ENCODE measurements around the gene HAUS1.
"Not testable (repeated sequence)": the region's sequence is repeated elsewhere in the genome, so short reads cannot be mapped to it uniquely, and the experiment has no call there.

Gene HAUS1

GRCh38 chr18:46155641-46156051, 51.5 kb downstream of the HAUS1 start:
- no peaks in the 10 kb centered on the region for H3K36me3 ChIP-seq (replicated peaks)
- peak; percentile 79 for DNase-seq
- no peaks in the 10 kb centered on the region for H3K27me3 ChIP-seq (replicated peaks)
- TF ChIP-seq, protein P1, sequence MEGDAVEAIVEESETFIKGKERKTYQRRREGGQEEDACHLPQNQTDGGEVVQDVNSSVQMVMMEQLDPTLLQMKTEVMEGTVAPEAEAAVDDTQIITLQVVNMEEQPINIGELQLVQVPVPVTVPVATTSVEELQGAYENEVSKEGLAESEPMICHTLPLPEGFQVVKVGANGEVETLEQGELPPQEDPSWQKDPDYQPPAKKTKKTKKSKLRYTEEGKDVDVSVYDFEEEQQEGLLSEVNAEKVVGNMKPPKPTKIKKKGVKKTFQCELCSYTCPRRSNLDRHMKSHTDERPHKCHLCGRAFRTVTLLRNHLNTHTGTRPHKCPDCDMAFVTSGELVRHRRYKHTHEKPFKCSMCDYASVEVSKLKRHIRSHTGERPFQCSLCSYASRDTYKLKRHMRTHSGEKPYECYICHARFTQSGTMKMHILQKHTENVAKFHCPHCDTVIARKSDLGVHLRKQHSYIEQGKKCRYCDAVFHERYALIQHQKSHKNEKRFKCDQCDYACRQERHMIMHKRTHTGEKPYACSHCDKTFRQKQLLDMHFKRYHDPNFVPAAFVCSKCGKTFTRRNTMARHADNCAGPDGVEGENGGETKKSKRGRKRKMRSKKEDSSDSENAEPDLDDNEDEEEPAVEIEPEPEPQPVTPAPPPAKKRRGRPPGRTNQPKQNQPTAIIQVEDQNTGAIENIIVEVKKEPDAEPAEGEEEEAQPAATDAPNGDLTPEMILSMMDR (IDR thresholded peaks at IDR 0.05; ENCODE audit: low read depth, low read length, missing control alignments) = no peak
- peak overlapping the region; percentile 28 for H3K27ac ChIP-seq
- in situ Hi-C loops (cut with HindIII; ENCODE audit: low pct_ligation_motif_present, low sequenced_read_pairs) = loop anchor here (25.0 kb wide), 1 partner anchor 507 kb away; the partner anchor contains the start of gene LOXHD1
- H3K4me3 ChIP-seq (ENCODE audit: low read depth, low read length) = no peak overlapping the region

- H3K4me3 ChIP-seq (ENCODE audit: low read depth, low read length) = no peak overlapping the region
These were observed 52.0 kb downstream of the HAUS1 start for GRCh38 chr18:46156124-46156745.

GRCh38 chr18:46156843-46157242, 52.7 kb downstream of the HAUS1 start:
- in situ Hi-C loops (cut with HindIII; ENCODE audit: low pct_ligation_motif_present, low sequenced_read_pairs) = loop anchor here (25.0 kb wide), 1 partner anchor 505 kb away; the partner anchor contains the start of gene LOXHD1
- TF ChIP-seq, protein P1 (IDR thresholded peaks at IDR 0.05; ENCODE audit: low read depth, low read length, missing control alignments) = no peak
- Histone ChIP-seq H3K36me3 (replicated peaks) (no peaks in the 10 kb centered on the region), H3K27me3 (replicated peaks) (no peaks in the 10 kb centered on the region), H3K4me3 (ENCODE audit: low read depth, low read length) (no peak overlapping the region), H3K27ac (no peak overlapping the region)
- DNase-seq = no peak

More at GRCh38 chr18:46156124-46156745, 52.0 kb downstream of the HAUS1 start:
- DNase-seq = no peak
- Histone ChIP-seq H3K27me3 (replicated peaks) (no peaks in the 10 kb centered on the region), H3K36me3 (replicated peaks) (no peaks in the 10 kb centered on the region), H3K27ac (peak overlapping the region; percentile 28)
- in situ Hi-C loops (cut with HindIII; ENCODE audit: low pct_ligation_motif_present, low sequenced_read_pairs) = loop anchor here (25.0 kb wide), 1 partner anchor 506 kb away; the partner anchor contains the start of gene LOXHD1
- TF ChIP-seq, protein P1 (IDR thresholded peaks at IDR 0.05; ENCODE audit: low read depth, low read length, missing control alignments) = no peak

DNA sequence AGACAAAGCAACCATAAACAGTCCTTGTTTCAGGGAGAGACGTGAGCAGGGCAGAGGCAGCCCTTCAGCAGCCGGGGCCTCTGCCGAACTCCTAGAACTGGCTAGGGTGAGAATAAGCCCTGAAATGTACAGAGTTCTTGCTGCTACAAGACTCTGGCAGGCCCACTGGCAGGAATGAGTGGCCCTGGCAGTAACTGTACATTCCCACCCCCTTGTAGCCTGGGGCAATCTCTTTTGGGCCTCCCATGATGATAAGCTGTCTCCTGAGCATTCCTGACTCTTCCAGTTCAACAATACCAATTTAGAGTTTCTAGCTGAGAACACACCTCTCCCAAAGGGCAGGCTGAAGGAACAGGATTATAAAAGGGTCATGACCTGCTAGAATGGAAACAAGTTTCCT, 54.3 kb downstream of the HAUS1 start:
- H3K27ac ChIP-seq = no peak overlapping the region

DNA sequence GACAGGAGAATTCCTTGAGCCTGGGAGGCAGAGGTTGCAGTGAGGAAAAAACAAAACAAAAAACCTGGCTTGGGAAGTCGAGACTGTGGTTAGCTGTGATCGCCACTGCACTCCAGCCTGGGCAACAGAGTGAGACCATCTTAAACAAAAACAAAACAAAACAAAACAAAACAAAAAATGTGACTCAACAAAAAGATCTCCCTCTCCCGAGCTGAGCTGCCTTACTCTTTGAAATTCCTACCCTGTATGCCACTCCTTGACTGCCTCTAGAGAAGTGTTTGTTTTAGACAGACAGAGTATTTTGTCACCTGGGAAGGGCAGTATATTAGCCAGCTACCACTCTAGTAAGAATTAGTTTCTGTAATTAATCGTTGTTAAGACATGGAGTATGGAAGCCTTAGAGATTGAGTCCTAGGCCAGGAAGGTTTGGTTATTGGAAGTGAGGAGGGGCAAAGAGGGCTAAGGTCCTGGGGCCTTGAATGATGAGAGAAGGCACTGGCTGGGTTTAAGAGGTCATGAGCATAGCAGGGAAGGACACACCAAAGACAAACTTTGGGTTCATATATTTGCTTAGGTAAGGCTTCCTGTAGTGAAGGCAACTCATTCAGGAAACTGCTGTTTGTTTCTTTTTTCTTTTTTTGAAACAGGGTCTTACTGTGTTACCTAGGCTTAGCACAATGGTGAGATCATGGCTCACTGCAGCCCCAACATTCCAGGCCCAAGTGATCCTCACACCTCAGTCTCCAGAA, 56.0 kb downstream of the HAUS1 start:
- H3K27ac ChIP-seq = no peak overlapping the region
- peak; percentile 37 for DNase-seq
- TF ChIP-seq, protein P1 (IDR thresholded peaks at IDR 0.05; ENCODE audit: low read depth, low read length, missing control alignments) = no peak
- in situ Hi-C loops (cut with HindIII; ENCODE audit: low pct_ligation_motif_present, low sequenced_read_pairs) = loop anchor here (25.0 kb wide), 1 partner anchor 502 kb away; the partner anchor contains the start of gene LOXHD1
- no peaks in the 10 kb centered on the region for H3K36me3 ChIP-seq (replicated peaks)
- no peaks in the 10 kb centered on the region for H3K27me3 ChIP-seq (replicated peaks)
- no peak overlapping the region for H3K4me3 ChIP-seq (ENCODE audit: low read depth, low read length)

More for the DNA sequence above, 54.3 kb downstream of the HAUS1 start:
- DNase-seq = no peak
- no peaks in the 10 kb centered on the region for H3K36me3 ChIP-seq (replicated peaks)
- TF ChIP-seq, protein P1 (IDR thresholded peaks at IDR 0.05; ENCODE audit: low read depth, low read length, missing control alignments) = no peak
- H3K4me3 ChIP-seq (ENCODE audit: low read depth, low read length) = no peak overlapping the region
- H3K27me3 ChIP-seq (replicated peaks) = no peaks in the 10 kb centered on the region
- in situ Hi-C loops (cut with HindIII; ENCODE audit: low pct_ligation_motif_present, low sequenced_read_pairs) = loop anchor here (25.0 kb wide), 1 partner anchor 504 kb away; the partner anchor contains the start of gene LOXHD1

DNA sequence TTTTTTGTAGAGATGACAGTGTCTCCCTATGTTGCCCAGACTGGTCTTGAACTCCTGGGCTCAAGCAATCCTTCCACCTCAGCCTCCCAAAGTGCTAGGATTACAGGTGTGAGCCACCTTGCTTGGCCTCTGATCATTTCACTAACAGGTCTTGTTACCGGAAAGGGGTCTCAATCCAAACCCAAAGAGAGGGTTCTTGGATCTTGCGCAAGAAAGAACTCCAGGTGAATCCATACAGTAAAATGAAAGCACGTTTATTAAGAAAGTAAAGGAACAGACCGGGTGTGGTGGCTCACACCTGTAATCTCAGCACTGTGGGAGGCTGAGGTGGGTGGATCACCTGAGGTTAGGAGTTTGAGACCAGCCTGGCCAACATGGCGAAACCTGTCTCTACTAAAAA, 56.7 kb downstream of the HAUS1 start:
- not testable (repeated sequence) for H3K27me3 ChIP-seq (replicated peaks); H3K36me3 ChIP-seq (replicated peaks); DNase-seq; H3K4me3 ChIP-seq (ENCODE audit: low read depth, low read length); H3K27ac ChIP-seq
- in situ Hi-C loops (cut with HindIII; ENCODE audit: low pct_ligation_motif_present, low sequenced_read_pairs) = loop anchor here (25.0 kb wide), 1 partner anchor 501 kb away; the partner anchor contains the start of gene LOXHD1

Data from brain microvascular endothelial cell (primary cell).